IgD-negative memory B cell (primary cell): Measurements from ENCODE around the gene ZBTB32. TPM values are rescaled to one million over a fixed set of nuclear protein-coding genes. Genes with fewer than 3 reads are reported as not detected.
A peak's percentile ranks its signal among the peaks of the same experiment; 100 is the strongest.
"Not testable (repeated sequence)": the region's sequence is repeated elsewhere in the genome, so short reads cannot be mapped to it uniquely, and the experiment has no call there.

ENCODE experiments used
- H3K27ac Mint-ChIP-seq, 3 donors: one replicate each; pipeline ENCODE4 v1.8.0; 2020 to 2022; ENCODE audit warnings: mild to moderate bottlenecking in 3 of 3, mixed read lengths in 3 of 3, moderate library complexity in 1 of 3
- H3K27me3 Mint-ChIP-seq: one replicate; pipeline ENCODE4 v1.8.0; 2021; ENCODE audit warnings: mixed read lengths
- H3K36me3 Mint-ChIP-seq: one replicate; pipeline ENCODE4 v1.8.0; 2020; ENCODE audit warnings: mild to moderate bottlenecking, mixed read lengths
- H3K4me1 Mint-ChIP-seq, 3 donors: one replicate each; pipeline ENCODE4 v1.8.0; 2020 to 2022; ENCODE audit warnings: mixed read lengths in 3 of 3, mild to moderate bottlenecking in 1 of 3
- H3K4me3 Mint-ChIP-seq, 4 donors: one replicate each; pipeline ENCODE4 v1.8.0; 2020 to 2022; ENCODE audit warnings: mild to moderate bottlenecking in 4 of 4, mixed read lengths in 4 of 4, moderate library complexity in 3 of 4
- H3K9me3 Mint-ChIP-seq, 3 donors: one replicate each; pipeline ENCODE4 v1.8.0; 2020 to 2021; ENCODE audit warnings: mixed read lengths in 3 of 3, mild to moderate bottlenecking in 1 of 3
- polyA plus RNA-seq: library from polyadenylated mRNA; unstranded; fragments of 300-500 nt; fragmentation: Illumina TruSeq; gene quantifications from one replicate; pipeline ENCODE4 v1.2.3, GENCODE V29; 2021

ZBTB32 gene
- polyA plus RNA-seq, 1 donor from 2014 or later: 31.6 TPM

GRCh38 chr19:35721374-35721773 lies 17.0 kb downstream of the ZBTB32 start:
- Mint-ChIP-seq H3K36me3 (peaks cover 1% of the 10 kb centered on the region), H3K27me3 (no peaks in the 10 kb centered on the region), H3K4me1 (peaks cover 5 to 15% (median 7%) of the 10 kb centered on the region in 3 donors), H3K27ac (no peak overlapping the region), H3K4me3 (peak overlapping the region in 3 of 4 donors; percentile 17 to 27 (median 25)), H3K9me3 (no peaks in the 10 kb centered on the region)

DNA sequence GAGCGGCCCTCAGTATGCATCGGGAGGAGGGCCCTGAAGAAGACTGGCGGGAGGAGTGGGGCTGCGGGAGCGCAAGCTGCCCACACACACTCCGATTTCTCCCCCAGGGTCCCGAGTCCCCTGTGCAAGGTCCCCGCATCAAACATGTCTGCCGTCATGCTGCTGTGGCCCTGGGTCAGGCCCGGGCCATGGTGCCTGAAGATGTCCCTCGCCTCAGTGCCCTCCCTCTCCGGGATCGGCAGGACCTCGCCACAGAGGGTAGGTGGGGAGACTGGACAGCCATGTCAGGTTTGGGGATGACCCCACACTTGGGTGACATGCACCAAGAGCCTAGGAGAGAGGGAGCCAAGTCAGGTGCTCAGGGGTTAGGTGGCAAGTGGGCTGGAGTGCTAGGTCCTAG lies 18.1 kb downstream of the ZBTB32 start:
- no peaks in the 10 kb centered on the region for H3K9me3 Mint-ChIP-seq
- peak overlapping the region in 1 of 4 donors; percentile 9 for H3K4me3 Mint-ChIP-seq
- no peaks in the 10 kb centered on the region for H3K27me3 Mint-ChIP-seq
- H3K4me1 Mint-ChIP-seq: peaks cover 0 to 10% (median 5%) of the 10 kb centered on the region in 3 donors
- H3K27ac Mint-ChIP-seq: no peak overlapping the region
- H3K36me3 Mint-ChIP-seq: peaks cover 1% of the 10 kb centered on the region

- Mint-ChIP-seq H3K27me3 (no peaks in the 10 kb centered on the region), H3K4me1 (peaks cover 0 to 10% (median 5%) of the 10 kb centered on the region in 3 donors), H3K27ac (no peak overlapping the region), H3K36me3 (peaks cover 4% of the 10 kb centered on the region), H3K9me3 (no peaks in the 10 kb centered on the region), H3K4me3 (no peak overlapping the region)
Observed at GRCh38 chr19:35722897-35723296, 18.5 kb downstream of the ZBTB32 start.

GRCh38 chr19:35723671-35724070 lies 19.3 kb downstream of the ZBTB32 start:
- H3K27me3 Mint-ChIP-seq: no peaks in the 10 kb centered on the region

DNA sequence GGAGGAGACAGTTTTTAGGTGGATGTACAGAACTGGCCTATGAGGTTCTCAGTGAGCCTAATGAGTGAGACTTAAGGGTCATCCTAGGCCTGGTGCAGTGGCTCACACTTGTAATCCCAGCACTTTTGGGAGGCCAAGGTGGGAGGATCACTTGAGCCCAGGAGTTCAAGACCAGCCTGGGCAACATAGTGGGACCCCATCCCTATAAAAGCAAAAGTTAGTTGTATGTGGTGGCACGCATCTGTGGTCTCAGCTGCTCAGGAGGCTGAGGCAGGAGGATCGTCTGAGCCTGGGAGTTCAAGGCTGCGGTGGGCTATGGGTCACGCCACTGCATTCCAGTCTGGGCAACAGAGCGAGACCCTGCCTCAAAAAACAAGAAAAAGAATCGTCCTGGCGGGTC lies 19.8 kb downstream of the ZBTB32 start:
- peak overlapping the region in 1 of 4 donors; percentile 57 for H3K4me3 Mint-ChIP-seq
- H3K9me3 Mint-ChIP-seq, H3K4me1 Mint-ChIP-seq, H3K36me3 Mint-ChIP-seq, H3K27ac Mint-ChIP-seq, H3K27me3 Mint-ChIP-seq: not testable (repeated sequence)

More at GRCh38 chr19:35723671-35724070, 19.3 kb downstream of the ZBTB32 start:
- H3K4me3 Mint-ChIP-seq: peak overlapping the region in 2 of 4 donors; percentile 21 to 57
- H3K4me1 Mint-ChIP-seq: peaks cover 0 to 10% (median 5%) of the 10 kb centered on the region in 3 donors
- no peaks in the 10 kb centered on the region for H3K9me3 Mint-ChIP-seq
- H3K36me3 Mint-ChIP-seq: peaks cover 4% of the 10 kb centered on the region
- no peak overlapping the region for H3K27ac Mint-ChIP-seq

DNA sequence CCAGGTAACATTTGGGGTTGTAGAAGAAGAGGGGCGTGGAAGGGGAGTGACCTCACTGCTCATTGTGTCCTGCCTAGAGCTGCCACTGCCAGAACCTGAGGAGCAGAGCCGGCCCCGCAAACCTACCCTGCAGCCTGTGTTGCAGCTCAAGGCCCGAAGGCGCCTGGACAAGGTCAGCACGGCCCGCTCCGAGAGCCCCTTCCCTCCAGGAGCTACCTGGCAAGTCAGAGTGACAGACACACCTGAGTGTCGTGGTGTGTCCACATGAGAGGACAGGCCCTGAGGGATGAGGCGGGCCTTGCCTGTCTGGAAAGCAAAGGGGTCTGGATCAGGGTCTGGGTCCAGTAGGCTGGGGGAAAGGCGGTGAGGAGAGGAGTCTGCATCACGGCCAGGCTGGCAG lies 20.2 kb downstream of the ZBTB32 start:
- Mint-ChIP-seq H3K4me3 (peak overlapping the region in 1 of 4 donors; percentile 57), H3K36me3 (peaks cover 4% of the 10 kb centered on the region), H3K27ac (no peak overlapping the region), H3K9me3 (no peaks in the 10 kb centered on the region), H3K27me3 (no peaks in the 10 kb centered on the region), H3K4me1 (peaks cover 0 to 2% (median 2%) of the 10 kb centered on the region in 3 donors)

- H3K27ac Mint-ChIP-seq: peak overlapping the region in 1 of 3 donors; percentile 48
- H3K9me3 Mint-ChIP-seq: no peaks in the 10 kb centered on the region
- H3K36me3 Mint-ChIP-seq: peaks cover 4% of the 10 kb centered on the region
- peaks cover 0 to 1% (median 0%) of the 10 kb centered on the region in 3 donors for H3K4me1 Mint-ChIP-seq
- no peak overlapping the region for H3K4me3 Mint-ChIP-seq
- H3K27me3 Mint-ChIP-seq: no peaks in the 10 kb centered on the region
Observed at GRCh38 chr19:35725216-35725861, 21.0 kb downstream of the ZBTB32 start.

DNA sequence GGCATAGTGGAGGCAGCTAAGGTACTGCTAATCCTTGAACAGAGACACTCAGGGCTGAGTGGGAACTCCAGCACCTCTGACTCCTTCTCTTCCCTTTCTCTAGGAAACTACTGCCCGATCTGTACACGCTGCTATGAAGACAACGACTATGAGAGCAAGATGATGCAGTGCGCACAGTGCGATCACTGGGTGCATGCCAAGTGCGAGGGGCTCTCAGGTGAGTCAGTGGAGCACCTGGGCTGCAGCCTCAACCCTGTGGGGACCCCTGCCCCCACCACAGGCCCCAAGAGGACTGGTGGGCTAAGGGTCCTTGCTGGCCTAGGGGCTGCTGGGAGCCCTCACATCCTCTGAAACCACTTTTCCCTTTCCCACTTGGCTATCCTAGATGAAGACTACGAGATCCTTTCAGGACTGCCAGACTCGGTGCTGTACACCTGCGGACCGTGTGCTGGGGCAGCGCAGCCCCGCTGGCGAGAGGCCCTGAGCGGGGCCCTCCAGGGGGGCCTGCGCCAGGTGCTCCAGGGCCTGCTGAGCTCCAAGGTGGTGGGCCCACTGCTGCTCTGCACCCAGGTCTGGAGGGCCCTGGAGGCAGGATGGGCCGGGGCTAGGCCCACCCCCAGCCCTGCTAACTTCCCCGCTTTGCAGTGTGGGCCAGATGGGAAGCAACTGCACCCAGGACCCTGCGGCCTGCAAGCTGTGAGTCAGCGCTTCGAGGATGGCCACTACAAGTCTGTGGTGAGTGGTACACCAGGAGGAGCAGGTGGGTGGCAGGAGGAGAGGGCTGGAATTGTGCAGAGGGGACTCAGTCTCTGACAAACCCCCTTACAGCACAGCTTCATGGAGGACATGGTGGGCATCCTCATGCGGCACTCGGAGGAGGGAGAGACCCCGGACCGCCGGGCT lies 22.9 kb downstream of the ZBTB32 start:
- no peak overlapping the region for H3K4me3 Mint-ChIP-seq
- H3K27ac Mint-ChIP-seq: peak overlapping the region in 1 of 3 donors; percentile 46
- H3K4me1 Mint-ChIP-seq: no peaks in the 10 kb centered on the region
- no peaks in the 10 kb centered on the region for H3K9me3 Mint-ChIP-seq
- H3K27me3 Mint-ChIP-seq: no peaks in the 10 kb centered on the region
- peaks cover 4% of the 10 kb centered on the region for H3K36me3 Mint-ChIP-seq

DNA sequence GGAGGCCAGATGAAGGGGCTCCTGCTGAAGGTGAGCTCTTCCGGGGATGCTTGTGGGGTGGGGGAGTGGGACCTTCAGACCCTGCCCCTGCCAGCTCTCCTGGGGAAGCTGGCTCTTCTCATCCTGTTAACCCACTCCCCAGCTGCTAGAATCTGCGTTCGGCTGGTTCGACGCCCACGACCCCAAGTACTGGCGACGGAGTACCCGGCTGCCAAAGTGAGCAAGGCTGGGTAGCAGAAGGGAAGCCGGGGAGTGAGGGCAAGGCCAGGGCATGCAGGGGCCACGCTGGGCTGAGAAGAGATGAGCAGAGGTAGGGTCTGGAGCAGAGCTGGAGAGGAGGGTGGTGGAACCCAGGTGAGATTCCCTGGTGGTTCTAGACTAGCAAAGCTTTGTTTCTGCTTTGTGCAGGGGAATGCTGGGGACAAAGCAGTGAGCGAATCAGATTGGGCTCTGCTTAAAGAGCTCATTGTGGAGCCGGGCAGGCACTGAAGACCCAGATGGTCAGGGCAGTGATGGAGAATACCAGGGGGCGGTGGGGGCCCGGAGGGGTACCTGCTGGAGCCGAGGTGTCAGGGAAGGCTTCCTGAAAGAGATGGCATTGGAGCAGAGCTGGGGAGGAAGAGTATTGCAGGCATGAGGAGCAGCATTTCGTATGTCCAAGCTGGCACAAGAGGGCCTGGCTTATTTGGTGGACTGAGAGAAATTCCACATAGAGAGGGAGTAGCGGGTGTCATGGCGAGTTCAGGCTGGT lies 23.8 kb downstream of the ZBTB32 start:
- Mint-ChIP-seq H3K36me3 (peaks cover 4% of the 10 kb centered on the region), H3K9me3 (no peaks in the 10 kb centered on the region), H3K27ac (no peak overlapping the region), H3K4me3 (peak overlapping the region in 1 of 4 donors; percentile 65), H3K4me1 (no peaks in the 10 kb centered on the region), H3K27me3 (no peaks in the 10 kb centered on the region)

DNA sequence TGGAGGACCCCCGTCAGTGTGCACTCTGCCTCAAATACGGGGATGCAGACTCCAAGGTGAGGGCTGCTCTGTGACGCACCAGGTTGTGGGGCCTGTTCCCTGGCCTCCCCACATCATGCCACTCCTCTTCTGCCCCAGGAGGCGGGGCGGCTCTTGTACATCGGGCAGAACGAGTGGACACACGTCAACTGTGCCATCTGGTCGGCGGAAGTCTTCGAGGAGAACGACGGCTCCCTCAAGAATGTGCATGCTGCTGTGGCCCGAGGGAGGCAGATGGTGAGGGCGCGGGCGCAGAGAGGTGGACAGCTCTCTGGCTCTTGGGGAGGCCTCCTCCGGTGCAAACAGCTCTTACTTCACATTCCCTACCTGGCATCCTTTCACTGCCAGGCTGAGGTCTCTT lies 24.7 kb downstream of the ZBTB32 start:
- no peak overlapping the region for H3K4me3 Mint-ChIP-seq
- H3K4me1 Mint-ChIP-seq: no peaks in the 10 kb centered on the region
- peaks cover 4% of the 10 kb centered on the region for H3K36me3 Mint-ChIP-seq
- H3K9me3 Mint-ChIP-seq: no peaks in the 10 kb centered on the region
- H3K27ac Mint-ChIP-seq: no peak overlapping the region
- H3K27me3 Mint-ChIP-seq: no peaks in the 10 kb centered on the region

GRCh38 chr19:35729763-35730162 lies 25.4 kb downstream of the ZBTB32 start:
- Mint-ChIP-seq H3K27me3 (no peaks in the 10 kb centered on the region), H3K4me1 (no peaks in the 10 kb centered on the region), H3K27ac (no peak overlapping the region), H3K36me3 (peaks cover 4% of the 10 kb centered on the region), H3K4me3 (no peak overlapping the region), H3K9me3 (no peaks in the 10 kb centered on the region)

DNA sequence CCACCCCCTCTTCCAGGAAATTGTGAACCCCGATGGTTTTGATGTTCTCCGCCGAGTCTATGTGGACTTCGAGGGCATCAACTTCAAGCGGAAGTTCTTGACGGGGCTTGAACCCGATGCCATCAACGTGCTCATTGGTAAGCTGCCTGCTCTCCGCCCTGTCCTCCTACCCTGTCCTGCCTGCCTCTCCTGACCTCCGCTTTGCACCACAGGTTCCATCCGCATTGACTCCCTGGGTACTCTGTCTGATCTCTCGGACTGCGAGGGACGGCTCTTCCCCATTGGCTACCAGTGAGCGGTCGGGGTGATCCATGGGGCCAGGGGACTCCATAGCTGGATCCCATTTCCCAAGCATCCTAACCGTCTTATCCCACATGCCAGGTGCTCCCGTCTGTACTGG lies 26.0 kb downstream of the ZBTB32 start:
- no peaks in the 10 kb centered on the region for H3K9me3 Mint-ChIP-seq
- H3K4me3 Mint-ChIP-seq: no peak overlapping the region
- H3K27me3 Mint-ChIP-seq: no peaks in the 10 kb centered on the region
- peak overlapping the region in 1 of 3 donors; percentile 53 for H3K27ac Mint-ChIP-seq
- H3K36me3 Mint-ChIP-seq: peaks cover 4% of the 10 kb centered on the region
- no peaks in the 10 kb centered on the region for H3K4me1 Mint-ChIP-seq

- no peaks in the 10 kb centered on the region for H3K27me3 Mint-ChIP-seq
- peak overlapping the region in 1 of 4 donors; percentile 75 for H3K4me3 Mint-ChIP-seq
- H3K27ac Mint-ChIP-seq: peak overlapping the region in 1 of 3 donors; percentile 95
- H3K36me3 Mint-ChIP-seq: peaks cover 3% of the 10 kb centered on the region
- no peaks in the 10 kb centered on the region for H3K9me3 Mint-ChIP-seq
- peaks cover 0 to under 1% (median under 1%) of the 10 kb centered on the region in 3 donors for H3K4me1 Mint-ChIP-seq
Observed at GRCh38 chr19:35731353-35731752, 27.0 kb downstream of the ZBTB32 start.

DNA sequence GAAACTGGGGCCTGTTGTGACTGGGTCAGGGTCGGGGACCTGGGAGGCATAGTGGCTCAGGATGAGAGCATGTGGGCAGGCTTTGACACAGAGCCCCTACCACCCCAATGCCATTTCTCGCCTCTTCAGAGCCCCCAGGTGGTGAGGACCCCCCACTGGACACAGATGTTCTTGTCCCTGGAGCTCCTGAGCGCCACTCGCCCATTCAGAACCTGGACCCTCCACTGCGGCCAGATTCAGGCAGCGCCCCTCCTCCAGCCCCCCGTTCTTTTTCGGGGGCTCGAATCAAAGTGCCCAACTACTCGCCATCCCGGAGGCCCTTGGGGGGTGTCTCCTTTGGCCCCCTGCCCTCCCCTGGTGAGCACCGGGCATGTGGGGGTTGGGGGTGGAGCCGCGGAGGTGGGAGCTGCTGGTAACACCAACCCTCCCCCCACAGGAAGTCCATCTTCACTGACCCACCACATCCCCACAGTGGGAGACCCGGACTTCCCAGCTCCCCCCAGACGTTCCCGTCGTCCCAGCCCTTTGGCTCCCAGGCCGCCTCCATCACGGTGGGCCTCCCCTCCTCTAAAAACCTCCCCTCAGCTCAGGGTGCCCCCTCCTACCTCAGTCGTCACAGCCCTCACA lies 27.5 kb downstream of the ZBTB32 start:
- Mint-ChIP-seq H3K4me1 (peaks cover 0 to 5% (median 4%) of the 10 kb centered on the region in 3 donors), H3K9me3 (no peaks in the 10 kb centered on the region), H3K27me3 (no peaks in the 10 kb centered on the region), H3K27ac (no peak overlapping the region), H3K36me3 (peaks cover 2% of the 10 kb centered on the region), H3K4me3 (no peak overlapping the region)
